Suprapubic skin (tissue), 3 donors: ENCODE results near the gene TMEM131L.

Experiments used
- POLR2A ChIP-seq, 2 donors: fragments of 450-650 bp; IDR thresholded peaks; one replicate each; pipeline ENCODE4 v1.6.1; 2017; ENCODE audit warnings: antibody characterized with exemption in 2 of 2, mild to moderate bottlenecking in 2 of 2, moderate library complexity in 2 of 2
- TF ChIP-seq, protein P1 (sequence below), 2 donors: fragments of 200-600 bp in 1 of 2; fragments of 450-650 bp in 1 of 2; sonication (generic) in 1 of 2; IDR thresholded peaks; one replicate each; pipeline ENCODE4 v1.5.1; 2016 to 2019; ENCODE audit warnings: antibody characterized with exemption in 2 of 2, mild to moderate bottlenecking in 1 of 2, moderate library complexity in 1 of 2

DNA sequence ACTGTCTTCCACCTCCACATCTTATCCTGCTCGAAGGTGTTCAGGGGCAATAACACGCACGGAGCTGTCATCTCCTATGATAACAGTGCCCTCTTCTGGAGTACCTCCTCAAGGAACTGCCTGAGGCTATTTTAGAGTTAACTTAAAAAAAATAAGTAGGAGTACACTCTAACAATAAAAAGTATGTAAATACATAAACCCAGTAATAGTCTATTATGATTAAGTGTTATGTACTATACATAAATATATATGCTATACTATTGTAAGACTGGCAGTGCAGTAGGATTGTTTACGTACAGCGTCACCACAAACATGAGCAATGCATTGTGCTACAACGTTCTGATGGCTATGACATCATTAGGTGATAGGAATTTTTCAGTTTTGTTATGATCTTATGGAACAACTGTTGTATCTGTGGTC lies 183.4 kb downstream of the TMEM131L start:
- TF ChIP-seq, protein P1, sequence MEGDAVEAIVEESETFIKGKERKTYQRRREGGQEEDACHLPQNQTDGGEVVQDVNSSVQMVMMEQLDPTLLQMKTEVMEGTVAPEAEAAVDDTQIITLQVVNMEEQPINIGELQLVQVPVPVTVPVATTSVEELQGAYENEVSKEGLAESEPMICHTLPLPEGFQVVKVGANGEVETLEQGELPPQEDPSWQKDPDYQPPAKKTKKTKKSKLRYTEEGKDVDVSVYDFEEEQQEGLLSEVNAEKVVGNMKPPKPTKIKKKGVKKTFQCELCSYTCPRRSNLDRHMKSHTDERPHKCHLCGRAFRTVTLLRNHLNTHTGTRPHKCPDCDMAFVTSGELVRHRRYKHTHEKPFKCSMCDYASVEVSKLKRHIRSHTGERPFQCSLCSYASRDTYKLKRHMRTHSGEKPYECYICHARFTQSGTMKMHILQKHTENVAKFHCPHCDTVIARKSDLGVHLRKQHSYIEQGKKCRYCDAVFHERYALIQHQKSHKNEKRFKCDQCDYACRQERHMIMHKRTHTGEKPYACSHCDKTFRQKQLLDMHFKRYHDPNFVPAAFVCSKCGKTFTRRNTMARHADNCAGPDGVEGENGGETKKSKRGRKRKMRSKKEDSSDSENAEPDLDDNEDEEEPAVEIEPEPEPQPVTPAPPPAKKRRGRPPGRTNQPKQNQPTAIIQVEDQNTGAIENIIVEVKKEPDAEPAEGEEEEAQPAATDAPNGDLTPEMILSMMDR (IDR thresholded peaks at IDR 0.05) = no peak
- no peak for TF ChIP-seq POLR2A (IDR thresholded peaks at IDR 0.05)
